ENCODE results near the gene RYR3.

- TF ChIP-seq CTCF (conservative IDR thresholded peaks at IDR 0.05 in 1 of 2, IDR thresholded peaks at IDR 0.05 in 1 of 2; ENCODE audit: extremely low read depth in 1 of 2, insufficient read depth in 1 of 2, low read depth in 1 of 2, low read length in 2 of 2) (no peak), EZH2 (IDR thresholded peaks at IDR 0.05; ENCODE audit: borderline replicate concordance, low read length) (no peak)
These were observed 432.0 kb downstream of the RYR3 start for GRCh38 chr15:33742800-33743199.
